HG03095 (cell line): Measurements from ENCODE around the gene TAOK3.

Source experiments
- ATAC-seq: cut with Tn5 transposase; IDR thresholded peaks from one replicate; pipeline ENCODE4 v1.9.1; 2021; ENCODE audit warnings: moderate library complexity; ENCODE audit not compliant: unreplicated experiment

Gene TAOK3

GRCh38 chr12:118103201-118103600, 269.5 kb downstream of the TAOK3 start:
- ATAC-seq: no peak

GRCh38 chr12:118102609-118103008, 270.1 kb downstream of the TAOK3 start:
- no peak for ATAC-seq

- no peak for ATAC-seq
Observed at GRCh38 chr12:118102070-118102469, 270.6 kb downstream of the TAOK3 start.

GRCh38 chr12:118101051-118101450, 271.7 kb downstream of the TAOK3 start:
- no peak for ATAC-seq
